ENCODE measurements around the gene MMP25.

The MMP25 gene

DNA sequence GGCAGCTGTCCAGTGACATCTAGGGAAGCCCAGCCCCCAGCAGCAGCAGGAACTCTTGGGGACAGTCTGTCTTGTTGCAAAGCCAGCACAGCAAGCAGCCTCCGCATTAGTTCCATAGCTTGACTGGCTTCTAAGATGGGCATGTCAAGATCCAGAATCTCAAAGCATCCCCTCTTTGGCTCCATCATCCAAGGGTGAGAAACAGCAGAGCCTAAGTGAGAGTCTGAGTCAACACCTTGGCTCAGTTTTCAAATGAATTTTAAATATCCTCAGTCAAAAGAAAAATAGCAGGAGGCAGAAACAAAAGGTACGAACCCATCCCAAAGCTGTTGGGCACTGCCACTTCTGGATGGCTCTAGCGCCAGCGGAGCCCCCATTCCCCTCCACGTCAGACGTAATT lies 31.4 kb upstream of the MMP25 start:
- Histone ChIP-seq H3K4me3 (no peak overlapping the region), H3K27ac (no peak overlapping the region)

DNA sequence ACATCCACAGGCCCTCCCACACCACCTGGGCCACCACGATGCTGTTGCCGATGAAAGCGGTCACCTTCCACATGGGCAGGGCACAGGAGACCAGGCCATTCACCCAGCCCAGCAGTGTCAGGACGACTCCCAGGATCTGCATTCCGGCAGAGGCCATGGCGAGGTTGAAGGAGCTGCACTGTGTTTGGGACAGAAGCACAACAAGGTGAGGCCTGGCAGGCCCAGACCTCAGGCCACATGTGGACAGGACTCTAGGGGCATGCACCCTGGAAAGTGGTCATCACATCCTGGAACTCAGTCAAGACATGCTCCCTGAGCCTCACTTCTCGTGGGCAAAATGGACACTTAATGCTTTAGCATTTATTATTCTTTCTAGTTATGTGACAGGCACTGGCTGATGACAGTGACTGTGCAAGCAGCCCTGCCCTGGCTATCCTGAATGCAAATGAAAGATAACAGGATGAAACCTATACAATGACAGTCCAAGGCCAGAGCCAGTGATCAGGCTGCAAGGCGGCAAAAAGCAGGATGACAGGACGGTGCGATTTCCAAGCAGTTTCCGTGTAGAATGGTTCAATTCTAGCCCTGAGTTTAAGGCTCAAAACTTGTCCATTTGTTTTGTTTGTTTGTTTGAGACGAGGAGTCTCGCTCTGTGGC lies 30.4 kb upstream of the MMP25 start:
- no peak overlapping the region for H3K27ac ChIP-seq
- H3K4me3 ChIP-seq, result no peak overlapping the region

DNA sequence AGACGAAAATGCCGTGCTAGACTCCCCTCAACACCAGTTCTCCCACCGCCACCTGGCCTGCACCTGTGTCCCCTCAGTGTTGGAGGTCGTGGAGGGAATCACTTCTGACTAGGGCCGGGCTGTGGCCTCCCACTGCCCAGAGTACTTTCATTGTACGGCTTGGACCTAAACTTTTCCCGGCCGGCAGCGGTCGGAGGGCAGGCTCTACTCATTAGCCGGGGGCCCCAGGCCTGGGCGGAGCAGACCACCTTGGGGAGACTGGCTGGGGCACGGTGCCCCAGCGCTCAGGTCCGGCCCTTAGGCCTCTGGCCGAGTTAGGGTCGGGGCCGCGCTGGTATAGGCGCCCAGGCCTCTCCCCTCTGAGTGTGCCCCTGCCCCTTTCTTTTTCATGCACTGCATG lies 29.0 kb upstream of the MMP25 start:
- Histone ChIP-seq H3K27ac (no peak overlapping the region), H3K4me3 (no peak overlapping the region)

- H3K4me3 ChIP-seq, result no peak within 1 kb of the TSS
- H3K27ac ChIP-seq, result no peak within 1 kb of the TSS
These were observed 28.4 kb upstream of the MMP25 start, which contains the start of gene CLDN6 for GRCh38 chr16:3017794-3018506. CLDN6 (minus strand) TSS chr16:3018183; CDS start chr16:3016021, 2,162 bp downstream.

DNA sequence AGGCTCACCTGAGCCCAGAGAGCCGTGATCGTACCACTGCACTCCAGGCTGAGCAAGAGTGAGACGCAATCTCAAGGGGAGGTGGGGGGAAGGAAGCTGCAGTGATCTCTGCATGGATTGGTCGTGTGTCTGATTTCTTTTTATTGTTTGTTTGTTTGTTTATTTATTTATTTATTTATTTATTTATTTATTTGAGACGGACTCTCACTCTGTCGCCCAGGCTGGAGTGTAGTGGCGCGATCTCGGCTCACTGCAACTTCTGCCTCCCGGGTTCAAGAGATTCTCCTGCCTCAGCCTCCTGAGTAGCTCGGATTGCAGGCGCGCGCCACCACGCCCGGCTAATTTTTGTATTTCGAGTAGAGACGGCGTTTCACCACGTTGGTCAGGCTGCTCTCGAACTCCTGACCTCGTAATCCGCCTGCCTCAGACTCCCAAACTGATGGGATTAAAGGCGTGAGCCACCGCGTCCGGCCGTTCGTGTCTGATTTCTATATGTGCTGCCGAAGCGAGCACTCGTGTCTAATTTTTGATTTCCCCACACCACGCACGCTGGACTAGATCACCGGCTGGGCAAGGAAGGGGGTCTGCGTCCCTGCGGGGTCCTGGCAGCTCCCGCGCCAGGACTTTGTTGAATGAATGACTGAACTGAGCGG lies 26.6 kb upstream of the MMP25 start:
- H3K27ac ChIP-seq, result peak overlapping the region in 17 of 21 experiments; percentile 50 to 98 (median 94)
- H3K4me3 ChIP-seq, result peak overlapping the region; percentile 50 to 72 (median 64)

- Histone ChIP-seq H3K27ac (peak within 1 kb of the TSS; percentile 72 to 98 (median 94)), H3K4me3 (peak within 1 kb of the TSS; percentile 50 to 72 (median 64))
These were observed 26.1 kb upstream of the MMP25 start, which contains the start of gene TNFRSF12A for GRCh38 chr16:3020247-3020603. TNFRSF12A (plus strand) TSS chr16:3020368; CDS start chr16:3020398, 30 bp downstream.

- H3K27ac ChIP-seq, result peak overlapping the region; percentile 72 to 98 (median 94)
- peak overlapping the region; percentile 50 to 72 (median 64) for H3K4me3 ChIP-seq
These were observed 25.5 kb upstream of the MMP25 start for GRCh38 chr16:3020604-3021448.

- Histone ChIP-seq H3K4me3 (peak overlapping the region; percentile 50 to 72 (median 64)), H3K27ac (peak overlapping the region; percentile 72 to 98 (median 94))
These were observed 24.7 kb upstream of the MMP25 start for GRCh38 chr16:3021449-3022207.

DNA sequence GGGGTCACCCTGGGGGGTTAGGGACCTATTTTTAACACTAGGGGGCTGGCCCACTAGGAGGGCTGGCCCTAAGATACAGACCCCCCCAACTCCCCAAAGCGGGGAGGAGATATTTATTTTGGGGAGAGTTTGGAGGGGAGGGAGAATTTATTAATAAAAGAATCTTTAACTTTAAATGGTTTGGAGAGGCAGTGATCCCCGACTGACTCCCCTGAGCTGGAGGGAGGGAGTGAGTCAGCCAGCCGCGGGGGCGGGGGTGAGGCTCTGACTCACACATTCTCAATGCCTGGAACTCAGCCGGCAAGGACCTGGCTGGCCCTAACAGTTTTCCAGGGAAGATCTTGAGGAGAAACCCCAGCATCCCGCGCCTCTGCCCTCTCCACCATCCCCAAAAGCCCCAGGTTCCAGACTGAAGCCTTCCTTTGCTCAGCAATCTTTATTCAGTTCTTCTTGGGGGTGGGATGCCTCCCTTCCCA lies 24.1 kb upstream of the MMP25 start:
- H3K27ac ChIP-seq, result peak overlapping the region in 20 of 21 experiments; percentile 85 to 98 (median 94)
- H3K4me3 ChIP-seq, result peak overlapping the region; percentile 56 to 72 (median 64)

DNA sequence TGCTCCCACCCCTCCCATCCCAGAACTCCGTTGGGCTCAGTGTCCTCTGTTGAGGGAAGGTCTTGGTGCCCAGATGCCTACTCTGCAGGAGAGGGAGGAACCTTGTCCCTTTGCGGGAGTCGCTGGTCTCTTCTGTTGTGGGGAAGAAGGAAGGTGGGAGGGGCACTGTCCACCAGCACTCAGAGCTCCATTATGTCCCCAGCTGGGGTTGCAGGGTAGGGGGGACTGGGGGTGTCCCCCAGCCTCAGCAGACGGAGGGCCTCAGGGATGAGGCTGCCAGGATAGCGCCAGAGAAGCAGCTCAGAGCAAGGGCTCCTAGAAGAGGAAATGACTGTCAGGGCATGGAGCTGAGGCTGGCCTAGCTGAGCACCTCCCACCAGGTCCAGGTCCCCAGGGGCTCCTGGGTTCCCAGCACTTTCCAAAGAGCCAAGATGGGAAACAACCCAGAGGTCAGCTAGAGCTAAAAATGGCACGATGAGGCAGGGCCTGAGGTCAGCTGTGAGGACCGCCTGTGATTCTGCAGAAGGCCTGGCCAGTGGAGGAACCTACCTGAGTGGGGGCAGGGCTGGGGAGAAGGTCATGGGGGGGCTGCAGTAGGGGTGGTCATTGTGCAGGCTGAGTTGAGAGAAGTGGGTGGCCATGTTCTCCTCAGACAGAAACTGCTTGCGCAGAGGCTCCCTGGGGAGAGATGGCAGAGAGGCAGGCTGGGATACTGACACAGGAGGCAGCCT lies 23.5 kb upstream of the MMP25 start:
- Histone ChIP-seq H3K27ac (peak overlapping the region in 20 of 21 experiments; percentile 85 to 98 (median 94)), H3K4me3 (peak overlapping the region; percentile 34 to 72 (median 64))

DNA sequence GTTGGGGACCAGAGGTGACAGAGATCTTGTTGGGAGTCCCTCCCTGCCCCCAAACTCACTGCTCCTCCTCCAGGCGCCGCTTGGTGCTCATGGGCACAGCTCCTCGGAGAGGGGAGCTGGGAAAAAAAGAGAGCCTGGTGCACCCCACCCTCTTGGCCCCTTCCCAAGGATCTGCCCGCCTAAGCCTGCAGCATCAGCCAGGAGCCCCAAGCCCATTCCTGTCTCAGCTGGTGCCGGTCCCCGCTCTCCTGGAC lies 23.0 kb upstream of the MMP25 start:
- Histone ChIP-seq H3K4me3 (peak overlapping the region; percentile 34 to 72 (median 64)), H3K27ac (peak overlapping the region; percentile 60 to 98 (median 94))

DNA sequence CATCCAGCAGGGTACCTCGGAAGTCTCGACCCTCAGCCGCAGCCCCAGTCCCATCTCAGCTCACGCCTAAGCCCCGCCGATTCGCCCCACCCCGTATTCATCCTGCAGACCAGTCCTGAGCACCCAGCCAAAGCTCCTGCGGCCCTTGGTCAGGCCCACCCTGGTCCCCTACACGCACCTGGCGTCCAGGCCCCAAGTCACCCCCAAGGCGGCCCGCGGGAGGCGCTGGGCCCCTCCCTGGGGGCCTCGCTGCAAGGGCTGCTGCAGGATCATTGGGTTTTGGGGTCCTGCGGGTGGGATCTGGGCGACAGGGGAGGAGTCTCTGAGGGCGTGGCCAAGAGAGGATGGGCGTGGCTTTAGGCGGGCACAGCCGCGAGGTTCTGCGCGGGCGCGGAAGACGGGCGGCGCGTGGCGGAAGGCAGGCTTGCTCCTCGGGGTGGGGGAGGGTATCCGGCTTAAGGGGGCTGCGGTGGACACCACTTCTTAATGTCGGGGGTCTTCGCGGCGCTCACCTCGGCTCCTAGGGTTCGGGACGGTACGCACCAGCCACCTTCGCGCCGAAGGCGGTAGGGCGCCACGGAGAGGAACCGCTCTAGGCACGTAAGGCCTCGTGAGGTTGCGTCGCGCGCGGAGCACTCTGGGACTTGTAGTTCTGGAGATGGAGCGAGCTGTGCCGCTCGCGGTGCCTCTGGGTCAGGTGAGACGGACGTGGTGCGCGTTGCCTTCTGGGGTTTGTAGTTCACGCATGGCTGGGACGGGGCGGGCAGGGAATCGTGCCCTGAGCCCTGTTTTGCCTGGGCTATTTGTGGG lies 22.5 kb upstream of the MMP25 start, which contains the start of the genes HCFC1R1 and THOC6:
HCFC1R1 (minus strand) TSS at position 274 of the 810 bp plus-strand sequence; CDS start at position 273, 1 bp downstream.
THOC6 (plus strand) TSS at position 367 of the 810 bp plus-strand sequence; CDS start at position 659, 292 bp downstream.
- peak within 1 kb of the TSS; percentile 34 to 72 (median 64) for H3K4me3 ChIP-seq
- peak within 1 kb of the TSS; percentile 60 to 98 (median 94) for H3K27ac ChIP-seq

GRCh38 chr16:3025032-3026002 lies 21.0 kb upstream of the MMP25 start:
- H3K4me3 ChIP-seq, result no peak overlapping the region

GRCh38 chr16:3026003-3026378 lies 20.4 kb upstream of the MMP25 start:
- no peak overlapping the region for H3K27ac ChIP-seq
- no peak overlapping the region for H3K4me3 ChIP-seq

More at GRCh38 chr16:3025032-3026002, 21.0 kb upstream of the MMP25 start:
- no peak overlapping the region for H3K27ac ChIP-seq

GRCh38 chr16:3026609-3027488 lies 19.5 kb upstream of the MMP25 start:
- no peak overlapping the region for H3K27ac ChIP-seq
- H3K4me3 ChIP-seq, result no peak overlapping the region
